Keratinocyte (primary cell): ENCODE measurements around the gene VPS26A. TPM values are rescaled to one million over a fixed set of nuclear protein-coding genes. Genes with fewer than 3 reads are reported as not detected.

Experiments used
- DNase-seq: peaks from one replicate; pipeline ENCODE4 v3.0.0-alpha.2; 2011; ENCODE audit warnings: low read depth, missing footprints, low spot score
- FAIRE-seq: peaks from 2 replicates; lab custom pipeline; 2011; peaks lifted over from hg19 to GRCh38; lab: Jason Lieb, UNC
- H2AFZ ChIP-seq: 2 replicates; pipeline ENCODE4 v1.6.0; 2012; ENCODE audit warnings: low read length, control low read depth, inconsistent platforms; ENCODE audit not compliant: control insufficient read depth
- H3K27ac ChIP-seq: 2 replicates; pipeline ENCODE4 v1.5.1; 2011; ENCODE audit warnings: low read length; ENCODE audit not compliant: control insufficient read depth, insufficient read depth
- H3K27me3 ChIP-seq: 3 replicates; pipeline ENCODE4 v1.6.0; 2011; ENCODE audit warnings: low read length; ENCODE audit not compliant: control insufficient read depth, insufficient read depth; ENCODE audit errors: extremely low read depth
- H3K36me3 ChIP-seq, 2 experiments: 2 replicates in 1 of 2; 3 replicates in 1 of 2; pipeline ENCODE4 v1.5.1; 2011; ENCODE audit warnings: low read length in 2 of 2, mild to moderate bottlenecking in 1 of 2; ENCODE audit not compliant: control insufficient read depth in 2 of 2, insufficient read depth in 2 of 2; ENCODE audit errors: extremely low read depth in 1 of 2
- H3K4me1 ChIP-seq: 3 replicates; pipeline ENCODE4 v1.5.1; 2011; ENCODE audit warnings: low read length; ENCODE audit not compliant: control insufficient read depth, insufficient read depth; ENCODE audit errors: extremely low read depth
- H3K4me2 ChIP-seq: 3 replicates; pipeline ENCODE4 v1.6.0; 2011; ENCODE audit warnings: low read depth, low read length; ENCODE audit not compliant: control insufficient read depth, insufficient read depth; ENCODE audit errors: extremely low read depth
- H3K4me3 ChIP-seq, 3 experiments: fragments of 200-600 bp in 1 of 3; sonication (generic) in 1 of 3; 2 replicates in 2 of 3; 3 replicates in 1 of 3; pipeline ENCODE4 v1.5.1; 2011 to 2016; ENCODE audit warnings: low read length in 3 of 3, mild to moderate bottlenecking in 3 of 3, control low read depth in 2 of 3, inconsistent platforms in 1 of 3, low read depth in 1 of 3, mixed read lengths in 1 of 3, mixed run types in 1 of 3, moderate library complexity in 1 of 3; ENCODE audit not compliant: control insufficient read depth in 2 of 3, insufficient read depth in 2 of 3; ENCODE audit errors: extremely low read depth in 1 of 3
- H3K79me2 ChIP-seq: 2 replicates; pipeline ENCODE4 v1.6.0; 2012; ENCODE audit warnings: low read length; ENCODE audit not compliant: control insufficient read depth, insufficient read depth
- H3K9ac ChIP-seq: 3 replicates; pipeline ENCODE4 v1.6.0; 2011; ENCODE audit warnings: low read length; ENCODE audit not compliant: control insufficient read depth, insufficient read depth; ENCODE audit errors: extremely low read depth
- H3K9me1 ChIP-seq: 3 replicates; pipeline ENCODE4 v1.6.0; 2011; ENCODE audit warnings: low read length; ENCODE audit not compliant: control insufficient read depth, insufficient read depth; ENCODE audit errors: extremely low read depth
- H3K9me3 ChIP-seq: 2 replicates; pipeline ENCODE4 v1.5.1; 2012; ENCODE audit warnings: low read depth, low read length; ENCODE audit not compliant: control insufficient read depth
- H4K20me1 ChIP-seq: 3 replicates; pipeline ENCODE4 v1.6.0; 2011; ENCODE audit warnings: low read length; ENCODE audit not compliant: control insufficient read depth, insufficient read depth; ENCODE audit errors: extremely low read depth
- EZH2 ChIP-seq: IDR thresholded peaks from one replicate; pipeline ENCODE4 v1.6.1; 2012; ENCODE audit warnings: inconsistent platforms, mild to moderate bottlenecking, low read length, moderate library complexity
- dilution Hi-C: fragments of 300-500 bp; cut with MboI; formaldehyde crosslinking; loops from one replicate; pipeline ENCODE4 v1.7.0; 2020; ENCODE audit warnings: low sequenced_read_pairs; ENCODE audit not compliant: extremely low pct_ligation_motif_present
- polyA plus RNA-seq, 5 experiments: library from polyadenylated mRNA; depleted of rRNA in 3 of 5; stranded (reverse) in 3 of 5; stranded (forward) in 1 of 5; unstranded in 1 of 5; fragments of >200 nt; gene quantifications; 1 replicate in 1 of 5; 2 replicates in 3 of 5; 3 replicates in 1 of 5; pipeline versions ENCODE4 v1.2.1 to v1.2.3, GENCODE V29; 2011 to 2012; ENCODE audit warnings: missing spikeins in 2 of 5, low read depth in 1 of 5, low replicate concordance in 1 of 5
- TF ChIP-seq, protein P1 (sequence below), 3 experiments: IDR thresholded peaks in 1 of 3; conservative IDR thresholded peaks in 1 of 3; optimal IDR thresholded peaks in 1 of 3; 2 replicates in 2 of 3; 3 replicates in 1 of 3; pipeline versions ENCODE3 to v1.5.1; 2011; ENCODE audit warnings: low read length in 3 of 3, mild to moderate bottlenecking in 3 of 3, moderate library complexity in 2 of 3, control low read depth in 1 of 3, inconsistent platforms in 1 of 3; ENCODE audit not compliant: insufficient read depth in 2 of 3; ENCODE audit errors: extremely low read depth in 1 of 3

The VPS26A gene
- polyA plus RNA-seq, 1 donor (not counting 4 experiments of a cell fraction or from before 2014, with no cell fraction given) = 64.3 TPM

DNA sequence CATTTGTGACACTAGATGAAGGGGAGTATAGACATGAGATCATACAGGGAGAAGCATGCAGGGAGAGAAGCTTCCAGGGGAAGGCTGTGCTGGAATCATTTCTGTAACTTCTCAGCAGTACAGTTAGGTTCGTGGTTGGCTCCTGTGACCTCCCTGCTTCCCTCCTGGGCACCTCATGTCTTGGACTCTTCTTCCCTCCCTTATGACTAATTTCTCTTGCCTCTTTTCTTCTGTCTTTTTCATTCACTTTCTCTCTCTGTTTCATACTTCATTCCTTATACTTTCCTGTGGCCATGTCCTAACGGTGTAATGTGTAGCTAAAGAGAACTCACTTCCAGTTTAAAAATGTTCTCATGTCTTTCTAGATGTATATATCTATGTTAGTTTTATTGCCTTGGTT lies 77.1 kb downstream of the VPS26A start:
- no peak overlapping the region for H2AFZ ChIP-seq
- no peak for DNase-seq
- H3K79me2 ChIP-seq = no peaks in the 10 kb centered on the region
- dilution Hi-C loops = no loop called here
- no peaks in the 10 kb centered on the region for H4K20me1 ChIP-seq
- no peaks in the 10 kb centered on the region for H3K27me3 ChIP-seq
- no peaks in the 10 kb centered on the region for H3K9me1 ChIP-seq
- no peak overlapping the region for H3K4me3 ChIP-seq
- H3K4me1 ChIP-seq = no peaks in the 10 kb centered on the region
- FAIRE-seq = no peak
- peaks cover 15 to 25% of the 10 kb centered on the region in 2 experiments for H3K36me3 ChIP-seq
- H3K9me3 ChIP-seq = no peaks in the 10 kb centered on the region
- no peak overlapping the region for H3K4me2 ChIP-seq
- no peak for TF ChIP-seq EZH2
- TF ChIP-seq, protein P1, sequence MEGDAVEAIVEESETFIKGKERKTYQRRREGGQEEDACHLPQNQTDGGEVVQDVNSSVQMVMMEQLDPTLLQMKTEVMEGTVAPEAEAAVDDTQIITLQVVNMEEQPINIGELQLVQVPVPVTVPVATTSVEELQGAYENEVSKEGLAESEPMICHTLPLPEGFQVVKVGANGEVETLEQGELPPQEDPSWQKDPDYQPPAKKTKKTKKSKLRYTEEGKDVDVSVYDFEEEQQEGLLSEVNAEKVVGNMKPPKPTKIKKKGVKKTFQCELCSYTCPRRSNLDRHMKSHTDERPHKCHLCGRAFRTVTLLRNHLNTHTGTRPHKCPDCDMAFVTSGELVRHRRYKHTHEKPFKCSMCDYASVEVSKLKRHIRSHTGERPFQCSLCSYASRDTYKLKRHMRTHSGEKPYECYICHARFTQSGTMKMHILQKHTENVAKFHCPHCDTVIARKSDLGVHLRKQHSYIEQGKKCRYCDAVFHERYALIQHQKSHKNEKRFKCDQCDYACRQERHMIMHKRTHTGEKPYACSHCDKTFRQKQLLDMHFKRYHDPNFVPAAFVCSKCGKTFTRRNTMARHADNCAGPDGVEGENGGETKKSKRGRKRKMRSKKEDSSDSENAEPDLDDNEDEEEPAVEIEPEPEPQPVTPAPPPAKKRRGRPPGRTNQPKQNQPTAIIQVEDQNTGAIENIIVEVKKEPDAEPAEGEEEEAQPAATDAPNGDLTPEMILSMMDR (optimal IDR thresholded peaks at IDR 0.05 in 1 of 3, IDR thresholded peaks at IDR 0.05 in 1 of 3, conservative IDR thresholded peaks at IDR 0.05 in 1 of 3; ENCODE audit: extremely low read depth in 1 of 3, insufficient read depth in 2 of 3, low read length in 3 of 3) = no peak
- H3K9ac ChIP-seq = no peak overlapping the region
- no peak overlapping the region for H3K27ac ChIP-seq

DNA sequence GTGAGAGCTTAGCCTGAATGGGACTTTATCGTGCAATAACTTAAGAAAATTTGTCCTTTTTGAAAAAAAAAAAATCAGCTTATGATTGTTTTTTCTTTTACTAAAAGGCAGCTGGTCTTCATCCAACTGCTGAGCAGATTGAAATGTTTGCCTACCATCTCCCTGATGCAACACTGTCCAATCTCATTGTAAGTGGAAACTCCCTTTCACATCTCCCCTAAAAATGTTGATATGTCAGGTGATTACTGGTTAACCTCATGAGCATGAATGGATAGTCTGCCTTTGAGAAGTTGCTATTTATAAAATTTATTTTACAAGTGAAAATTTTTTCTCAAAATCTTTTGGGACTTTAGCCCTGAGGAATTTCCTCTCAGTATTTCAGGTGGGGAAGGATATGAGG lies 78.4 kb downstream of the VPS26A start:
- Histone ChIP-seq H3K9me1 (no peaks in the 10 kb centered on the region), H3K36me3 (peaks cover 14 to 28% of the 10 kb centered on the region in 2 experiments), H3K4me3 (no peak overlapping the region), H3K27ac (peak overlapping the region; percentile 40), H3K4me1 (no peaks in the 10 kb centered on the region), H3K9me3 (no peaks in the 10 kb centered on the region), H3K27me3 (no peaks in the 10 kb centered on the region), H3K79me2 (no peaks in the 10 kb centered on the region), H2AFZ (no peak overlapping the region), H3K4me2 (no peak overlapping the region), H3K9ac (no peak overlapping the region), H4K20me1 (no peaks in the 10 kb centered on the region)
- TF ChIP-seq EZH2 = no peak
- TF ChIP-seq, protein P1 (optimal IDR thresholded peaks at IDR 0.05 in 1 of 3, IDR thresholded peaks at IDR 0.05 in 1 of 3, conservative IDR thresholded peaks at IDR 0.05 in 1 of 3; ENCODE audit: extremely low read depth in 1 of 3, insufficient read depth in 2 of 3, low read length in 3 of 3) = no peak
- no peak for DNase-seq
- FAIRE-seq = no peak
- dilution Hi-C loops = no loop called here
